ENCODE measurements around the gene SUN3. TPM values are rescaled to one million over a fixed set of nuclear protein-coding genes. Genes with fewer than 3 reads are reported as not detected.

The SUN3 gene
- total and polyA plus RNA-seq, 10 of the 15 experiments (the other 5 are each of a cell fraction or from before 2014, with no cell fraction given): 0.29 to 0.48 TPM; not detected in 8

GRCh38 chr7:48053736-48054135 lies 24.8 kb upstream of the SUN3 start (continued):
- TF ChIP-seq STAT1 (conservative IDR thresholded peaks at IDR 0.05) (no peak), ESRRA (IDR thresholded peaks at IDR 0.05; ENCODE audit: low read length) (no peak), CREM (IDR thresholded peaks at IDR 0.05; ENCODE audit: low read depth) (no peak), SIX5 (IDR thresholded peaks at IDR 0.05; ENCODE audit: low read depth, low read length, severe bottlenecking) (no peak)

- Histone ChIP-seq H3K4me3 (no peak overlapping the region), H3K27ac (ENCODE audit: control insufficient read depth, insufficient read depth) (no peak overlapping the region), H3K4me2 (ENCODE audit: control insufficient read depth, insufficient read depth) (no peak overlapping the region), H3K4me1 (ENCODE audit: control insufficient read depth, insufficient read depth, low read length) (no peaks in the 10 kb centered on the region), H3K79me2 (ENCODE audit: control insufficient read depth, insufficient read depth, low read length) (no peaks in the 10 kb centered on the region), H2AFZ (ENCODE audit: control insufficient read depth, low read depth, low read length) (no peak overlapping the region), H4K20me1 (ENCODE audit: control insufficient read depth, insufficient read depth) (no peaks in the 10 kb centered on the region), H3K36me3 (ENCODE audit: control insufficient read depth in 2 of 2, insufficient read depth in 2 of 2, low read length in 1 of 2) (no peaks in the 10 kb centered on the region), H3K27me3 (replicated peaks in 1 of 2; ENCODE audit: control insufficient read depth in 2 of 2, insufficient read depth in 2 of 2, low read length in 1 of 2) (peaks cover 0 to 1% of the 10 kb centered on the region in 2 experiments; a peak in 1 of 4 replicates), H3K9me3 (replicated peaks; ENCODE audit: control insufficient read depth, insufficient read depth, low read length) (no peaks in the 10 kb centered on the region), H3K9ac (ENCODE audit: control insufficient read depth, insufficient read depth, low read length) (no peak overlapping the region)
- ChIA-PET POLR2A (no interaction called here), SMC1A (ENCODE audit: uncharacterized antibody, unreplicated experiment) (interaction anchor here (1.0 to 2.6 kb wide), 4 partner anchors 30 to 58 kb away, joined by 3 to 8 read pairs (median 6); no protein-coding TSS in a partner anchor), RAD21 (ENCODE audit: unreplicated experiment) (interaction anchor here (1.0 kb wide), 1 partner anchor 18 kb away, joined by 3 read pairs; no protein-coding TSS in a partner anchor), CTCF (interaction anchor here (1.3 to 1.6 kb wide), 2 partner anchors 34 to 61 kb away, joined by 3 to 4 read pairs; no protein-coding TSS in a partner anchor)
- in situ Hi-C loops (cut with MboI) (no loop called here), intact Hi-C loops (cut with micrococcal nuclease; ENCODE audit: unreplicated experiment) (no loop called here)
- DNase-seq (ENCODE audit: low read depth, low spot score): no peak
- 21% methylated on average over 8 of the region's 8 CpGs for WGBS (ENCODE audit: insufficient coverage, insufficient replicate concordance, low lambda C conversion rate, missing lambda C conversion rate)
- peak; percentile 89 for ATAC-seq
- no peak for FAIRE-seq
- no TSS peak for BruUV-seq (replicated peaks)
- TF ChIP-seq RELB (IDR thresholded peaks at IDR 0.05; ENCODE audit: low read depth): 0 out of 2 replicates have a peak, but pooled peaks have one; percentile 32
- no peak for TF ChIP-seq GABPA (IDR thresholded peaks at IDR 0.05; ENCODE audit: low read depth)
- TF ChIP-seq LARP7 (IDR thresholded peaks at IDR 0.05): no peak
- TF ChIP-seq TCF12 (IDR thresholded peaks at IDR 0.05; ENCODE audit: low read depth, low read length): no peak
- TF ChIP-seq NFYA (IDR thresholded peaks at IDR 0.05; ENCODE audit: borderline replicate concordance, low read depth, low read length): no peak
- TF ChIP-seq E2F8 (IDR thresholded peaks at IDR 0.05; ENCODE audit: low read depth, partially characterized antibody): no peak
- no peak for TF ChIP-seq ETV6 (conservative IDR thresholded peaks at IDR 0.05 in 1 of 2, IDR thresholded peaks at IDR 0.05 in 1 of 2; ENCODE audit: borderline replicate concordance in 1 of 2, low read depth in 1 of 2)
- TF ChIP-seq NFXL1 (IDR thresholded peaks at IDR 0.05; ENCODE audit: borderline replicate concordance): no peak
- TF ChIP-seq HSF1 (IDR thresholded peaks at IDR 0.05; ENCODE audit: low read depth, low read length): no peak
- no peak for TF ChIP-seq KLF5 (IDR thresholded peaks at IDR 0.05; ENCODE audit: partially characterized antibody)
- TF ChIP-seq FOXM1 (IDR thresholded peaks at IDR 0.05; ENCODE audit: low read depth, low read length): no peak
- no peak for TF ChIP-seq POLR2A (IDR thresholded peaks at IDR 0.05; ENCODE audit: low read depth, low read length)
- TF ChIP-seq SMAD1 (IDR thresholded peaks at IDR 0.05; ENCODE audit: low read depth, partially characterized antibody): no peak
Measured at GRCh38 chr7:48052748-48053147, 23.8 kb upstream of the SUN3 start.

Measured in GM12878 (cell line).